ENCODE measurements around the gene ABCB8. TPM values are rescaled to one million over a fixed set of nuclear protein-coding genes. Genes with fewer than 3 reads are reported as not detected.
"Not testable (repeated sequence)": the region's sequence is repeated elsewhere in the genome, so short reads cannot be mapped to it uniquely, and the experiment has no call there.

The ABCB8 gene
- total and polyA plus RNA-seq, 9 donors = 6.1 to 45.2 (median 26.3) TPM

- Histone ChIP-seq H3K36me3 (no peaks in the 10 kb centered on the region), H3K4me1 (ENCODE audit: insufficient read depth) (peaks cover 8% of the 10 kb centered on the region), H3K9me3 (no peaks in the 10 kb centered on the region), H3K4me3 (no peak overlapping the region), H3K27me3 (no peaks in the 10 kb centered on the region), H3K27ac (no peak overlapping the region)
- DNase-seq = no peak
- intact Hi-C loops (cut with DNase I) = loop anchor here in 1 of 4 donors (5.0 kb wide), 1 partner anchor 72 kb away; no protein-coding TSS in a partner anchor
- WGBS, 3 donors = 47 to 52% (median 48%) methylated on average over 18 of the region's 18 CpGs
- no peak for TF ChIP-seq EP300 (IDR thresholded peaks at IDR 0.05)
- no peak for TF ChIP-seq POLR2A (IDR thresholded peaks at IDR 0.05)
- no peak for TF ChIP-seq CTCF (IDR thresholded peaks at IDR 0.05)
Observed at GRCh38 chr7:151039850-151040548, 11.7 kb downstream of the ABCB8 start.

DNA sequence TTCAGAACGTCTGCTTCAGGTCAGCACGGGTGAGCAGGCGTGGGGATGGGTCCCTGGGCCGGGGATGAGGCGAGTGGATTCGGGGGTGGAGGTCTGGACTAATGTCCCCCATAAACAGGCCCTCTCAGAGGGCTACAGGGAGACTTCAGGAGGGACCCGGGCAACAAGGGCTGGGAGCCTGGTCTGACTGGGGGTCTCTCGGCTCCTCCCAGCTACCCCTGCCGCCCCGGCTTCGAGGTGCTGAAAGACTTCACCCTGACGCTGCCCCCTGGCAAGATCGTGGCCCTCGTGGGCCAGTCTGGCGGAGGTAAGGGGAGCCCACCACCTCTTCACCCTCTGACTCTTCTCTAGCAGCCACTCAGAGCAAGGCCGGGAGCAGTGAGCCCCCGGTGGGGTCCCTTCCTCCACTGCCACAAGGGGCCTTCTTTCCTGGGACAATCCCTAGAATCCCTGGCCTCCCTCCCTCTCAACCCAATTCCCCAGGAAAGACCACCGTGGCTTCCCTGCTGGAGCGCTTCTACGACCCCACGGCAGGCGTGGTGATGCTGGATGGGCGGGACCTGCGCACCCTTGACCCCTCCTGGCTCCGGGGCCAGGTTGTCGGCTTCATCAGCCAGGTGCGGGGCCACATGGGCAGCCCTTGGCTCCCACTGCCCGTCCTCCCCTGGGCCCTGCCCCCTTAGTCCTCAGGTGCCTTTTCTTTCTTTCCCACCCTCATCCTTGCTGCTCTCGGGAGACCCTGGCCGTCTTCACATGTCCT lies 12.5 kb downstream of the ABCB8 start:
- H3K36me3 ChIP-seq = no peaks in the 10 kb centered on the region
- H3K27me3 ChIP-seq = no peaks in the 10 kb centered on the region
- peaks cover 8% of the 10 kb centered on the region for H3K4me1 ChIP-seq (ENCODE audit: insufficient read depth)
- 88 to 92% (median 90%) methylated on average over 28 to 30 of the region's 30 CpGs for WGBS, 3 donors
- intact Hi-C loops (cut with DNase I) = no loop called here
- no peak for DNase-seq
- no peak overlapping the region for H3K4me3 ChIP-seq
- TF ChIP-seq CTCF (IDR thresholded peaks at IDR 0.05) (no peak), POLR2A (IDR thresholded peaks at IDR 0.05) (no peak), EP300 (IDR thresholded peaks at IDR 0.05) (no peak)
- H3K9me3 ChIP-seq = no peaks in the 10 kb centered on the region
- no peak overlapping the region for H3K27ac ChIP-seq

GRCh38 chr7:151043449-151043848 lies 15.2 kb downstream of the ABCB8 start:
- DNase-seq; H3K9me3 ChIP-seq; intact Hi-C loops (cut with DNase I); H3K4me1 ChIP-seq (ENCODE audit: insufficient read depth); H3K27me3 ChIP-seq; H3K36me3 ChIP-seq; H3K27ac ChIP-seq; H3K4me3 ChIP-seq: not testable (repeated sequence)
- 83 to 92% (median 89%) methylated on average over 9 to 10 of the region's 10 CpGs for WGBS, 3 donors

GRCh38 chr7:151043959-151044358 lies 15.7 kb downstream of the ABCB8 start:
- peaks cover 5% of the 10 kb centered on the region for H3K4me1 ChIP-seq (ENCODE audit: insufficient read depth)
- intact Hi-C loops (cut with DNase I) = no loop called here
- no peaks in the 10 kb centered on the region for H3K27me3 ChIP-seq
- no peaks in the 10 kb centered on the region for H3K36me3 ChIP-seq
- no peak for TF ChIP-seq EP300 (IDR thresholded peaks at IDR 0.05)
- no peak for TF ChIP-seq CTCF (IDR thresholded peaks at IDR 0.05)
- no peak for TF ChIP-seq POLR2A (IDR thresholded peaks at IDR 0.05)
- H3K27ac ChIP-seq = no peak overlapping the region
- H3K9me3 ChIP-seq = no peaks in the 10 kb centered on the region
- 90 to 92% (median 91%) methylated on average over 12 to 20 of the region's 20 CpGs for WGBS, 3 donors
- no peak overlapping the region for H3K4me3 ChIP-seq
- DNase-seq = no peak

DNA sequence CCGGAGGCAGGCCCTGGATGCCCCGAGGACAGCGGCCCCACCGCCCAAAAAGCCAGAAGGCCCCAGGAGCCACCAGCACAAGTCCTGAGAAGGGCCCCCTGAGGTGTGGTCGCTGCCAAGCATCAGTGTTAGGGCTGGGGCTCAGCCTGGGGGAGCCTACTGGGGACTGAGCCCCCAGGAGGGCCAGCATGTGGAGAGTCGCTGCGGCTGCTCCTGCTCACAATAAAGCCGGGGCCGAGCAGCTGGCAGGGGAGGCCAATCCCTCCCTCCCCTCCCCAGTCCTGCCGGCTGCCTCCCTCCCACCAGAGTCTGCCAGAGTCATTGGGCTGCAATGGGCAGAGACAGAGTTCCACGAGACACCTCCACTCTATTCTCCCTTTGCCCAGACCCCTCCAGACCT lies 17.0 kb downstream of the ABCB8 start:
- Histone ChIP-seq H3K36me3 (no peaks in the 10 kb centered on the region), H3K4me1 (ENCODE audit: insufficient read depth) (no peaks in the 10 kb centered on the region), H3K27ac (no peak overlapping the region), H3K27me3 (no peaks in the 10 kb centered on the region), H3K9me3 (no peaks in the 10 kb centered on the region), H3K4me3 (no peak overlapping the region)
- TF ChIP-seq EP300 (IDR thresholded peaks at IDR 0.05) (no peak), POLR2A (IDR thresholded peaks at IDR 0.05) (no peak), CTCF (IDR thresholded peaks at IDR 0.05) (no peak)
- WGBS, 3 donors = 69 to 78% (median 71%) methylated on average over 11 of the region's 11 CpGs
- no peak for DNase-seq
- intact Hi-C loops (cut with DNase I) = no loop called here
